ENCODE data around the gene LRRC57.

LRRC57 gene

DNA sequence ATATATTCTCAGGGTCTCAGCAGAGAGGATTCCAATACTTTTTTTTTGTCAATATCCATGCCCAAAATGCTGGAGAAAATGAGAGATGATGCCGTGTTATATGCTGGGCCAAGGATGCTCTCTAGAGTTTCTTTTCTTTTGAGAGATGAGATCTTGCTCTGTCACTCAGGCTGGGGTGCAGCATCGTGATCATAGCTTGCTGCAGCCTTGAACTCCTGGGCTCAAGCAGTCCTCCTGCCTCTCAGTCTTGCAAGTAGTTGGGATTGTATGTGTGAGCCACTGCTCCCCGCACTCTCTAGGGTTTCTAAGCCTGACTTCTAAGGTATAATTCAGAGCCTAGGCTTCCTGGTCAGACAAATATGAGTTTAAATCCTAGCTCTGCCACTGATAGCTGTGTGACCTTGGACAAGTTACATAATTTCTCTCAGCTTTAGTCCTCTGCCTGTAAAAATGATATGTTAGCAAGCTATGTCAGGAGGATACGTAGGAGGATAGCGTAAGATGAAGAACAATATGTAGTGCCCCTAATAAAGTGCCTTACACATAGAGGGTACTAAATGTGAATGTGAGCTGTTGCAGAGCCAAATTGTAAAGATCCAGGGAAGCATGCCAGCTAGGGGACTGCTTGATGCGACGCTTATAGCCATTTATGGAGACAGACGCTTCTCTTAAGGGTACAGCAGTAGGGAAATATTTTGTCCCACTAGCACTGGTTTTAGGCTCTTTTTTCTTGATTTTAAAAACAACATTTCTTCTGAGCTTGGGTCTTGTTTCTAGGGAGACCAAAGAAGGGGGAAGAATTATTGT is 34.2 kb upstream of the LRRC57 start:
- Histone ChIP-seq H3K4me1 (ENCODE audit: low read depth, poor library complexity, severe bottlenecking) (peaks cover 52% of the 10 kb centered on the region), H3K9ac (no peak overlapping the region), H3K4me3 (IDR thresholded peaks at IDR 0.05; ENCODE audit: insufficient read depth, low read depth, low read length) (no peak overlapping the region), H3K4me2 (no peak overlapping the region), H3K36me3 (ENCODE audit: insufficient read depth) (no peaks in the 10 kb centered on the region; the same call in 1 of the 2 replicates), H4K20me1 (ENCODE audit: insufficient read depth) (no peaks in the 10 kb centered on the region), H2AFZ (ENCODE audit: low read depth) (no peak overlapping the region), H3K27me3 (ENCODE audit: insufficient read depth, low read depth) (no peaks in the 10 kb centered on the region), H3K27ac (no peak overlapping the region), H3K79me2 (ENCODE audit: insufficient read depth, low read depth) (peaks cover 30% of the 10 kb centered on the region; the same call in 1 of the 2 replicates)
- TF ChIP-seq, protein P1, sequence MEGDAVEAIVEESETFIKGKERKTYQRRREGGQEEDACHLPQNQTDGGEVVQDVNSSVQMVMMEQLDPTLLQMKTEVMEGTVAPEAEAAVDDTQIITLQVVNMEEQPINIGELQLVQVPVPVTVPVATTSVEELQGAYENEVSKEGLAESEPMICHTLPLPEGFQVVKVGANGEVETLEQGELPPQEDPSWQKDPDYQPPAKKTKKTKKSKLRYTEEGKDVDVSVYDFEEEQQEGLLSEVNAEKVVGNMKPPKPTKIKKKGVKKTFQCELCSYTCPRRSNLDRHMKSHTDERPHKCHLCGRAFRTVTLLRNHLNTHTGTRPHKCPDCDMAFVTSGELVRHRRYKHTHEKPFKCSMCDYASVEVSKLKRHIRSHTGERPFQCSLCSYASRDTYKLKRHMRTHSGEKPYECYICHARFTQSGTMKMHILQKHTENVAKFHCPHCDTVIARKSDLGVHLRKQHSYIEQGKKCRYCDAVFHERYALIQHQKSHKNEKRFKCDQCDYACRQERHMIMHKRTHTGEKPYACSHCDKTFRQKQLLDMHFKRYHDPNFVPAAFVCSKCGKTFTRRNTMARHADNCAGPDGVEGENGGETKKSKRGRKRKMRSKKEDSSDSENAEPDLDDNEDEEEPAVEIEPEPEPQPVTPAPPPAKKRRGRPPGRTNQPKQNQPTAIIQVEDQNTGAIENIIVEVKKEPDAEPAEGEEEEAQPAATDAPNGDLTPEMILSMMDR (conservative IDR thresholded peaks at IDR 0.05; ENCODE audit: low read depth, low read length), result no peak

DNA sequence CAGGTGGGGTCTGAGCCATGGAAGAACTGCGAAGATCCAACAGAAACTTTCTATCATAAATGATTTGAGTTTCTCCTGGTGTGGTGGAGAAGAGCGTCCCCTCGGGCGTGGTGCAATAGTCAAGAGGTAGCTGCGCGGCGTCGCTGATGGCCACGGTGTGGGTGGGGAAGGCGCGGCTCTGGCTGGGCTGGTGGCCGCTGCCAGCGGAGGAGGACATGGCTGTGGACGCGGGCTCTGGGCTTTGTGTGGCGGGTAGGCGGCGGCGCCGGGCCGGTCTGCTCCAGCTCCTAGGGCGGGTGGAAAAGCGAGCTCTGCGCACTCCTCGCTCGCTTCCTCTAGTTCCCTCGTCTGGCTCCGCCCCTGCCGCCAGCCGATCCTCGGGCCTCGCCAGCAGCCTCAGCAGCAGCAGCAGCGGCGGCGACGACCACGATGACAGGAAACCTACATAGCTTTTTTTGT is 32.7 kb upstream of the LRRC57 start:
- Histone ChIP-seq H3K79me2 (ENCODE audit: insufficient read depth, low read depth) (peaks cover 44% of the 10 kb centered on the region; the same call in 1 of the 2 replicates), H3K4me3 (IDR thresholded peaks at IDR 0.05; ENCODE audit: insufficient read depth, low read depth, low read length) (no peak overlapping the region), H3K27me3 (ENCODE audit: insufficient read depth, low read depth) (no peaks in the 10 kb centered on the region), H4K20me1 (ENCODE audit: insufficient read depth) (no peaks in the 10 kb centered on the region), H3K9ac (peak overlapping the region; percentile 19; the same call in 1 of the 2 replicates), H2AFZ (ENCODE audit: low read depth) (peak overlapping the region; percentile 42; the same call in 1 of the 2 replicates), H3K27ac (no peak overlapping the region), H3K4me1 (ENCODE audit: low read depth, poor library complexity, severe bottlenecking) (peaks cover 67% of the 10 kb centered on the region), H3K4me2 (peak overlapping the region; percentile 97), H3K36me3 (ENCODE audit: insufficient read depth) (no peaks in the 10 kb centered on the region; the same call in 1 of the 2 replicates)
- TF ChIP-seq, protein P1 (conservative IDR thresholded peaks at IDR 0.05; ENCODE audit: low read depth, low read length), result no peak

DNA sequence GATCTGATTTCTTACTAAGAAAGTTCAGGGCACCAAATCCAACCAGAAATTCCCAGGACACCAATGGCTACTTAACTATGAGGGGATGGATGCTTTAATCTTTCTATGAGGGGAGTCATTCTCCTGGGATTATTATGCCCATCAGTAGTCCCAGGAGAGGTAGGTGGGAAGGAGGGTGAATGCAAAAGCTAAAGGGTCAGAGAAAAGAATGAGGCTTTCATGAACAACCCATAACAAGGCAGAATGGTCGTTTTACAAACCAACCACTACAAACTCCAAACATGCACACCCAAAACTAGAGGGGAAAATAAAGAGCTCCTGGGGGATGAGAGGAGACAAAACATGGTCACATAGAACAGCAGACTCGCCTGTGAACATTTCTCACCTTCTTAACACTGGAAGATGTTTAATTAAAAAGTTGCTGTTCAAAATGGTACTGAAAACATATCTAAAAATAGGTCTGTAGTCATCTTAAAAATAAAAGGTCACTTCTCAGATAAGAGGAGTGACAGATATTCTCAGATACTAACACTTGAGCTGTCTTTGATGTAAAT is 30.5 kb upstream of the LRRC57 start:
- Histone ChIP-seq H3K27ac (no peak overlapping the region), H3K9ac (no peak overlapping the region), H3K79me2 (ENCODE audit: insufficient read depth, low read depth) (peaks cover 50% of the 10 kb centered on the region; the same call in 1 of the 2 replicates), H3K4me1 (ENCODE audit: low read depth, poor library complexity, severe bottlenecking) (peaks cover 70% of the 10 kb centered on the region), H3K36me3 (ENCODE audit: insufficient read depth) (no peaks in the 10 kb centered on the region), H3K4me3 (IDR thresholded peaks at IDR 0.05; ENCODE audit: insufficient read depth, low read depth, low read length) (no peak overlapping the region), H3K27me3 (ENCODE audit: insufficient read depth, low read depth) (no peaks in the 10 kb centered on the region), H2AFZ (ENCODE audit: low read depth) (no peak overlapping the region), H3K4me2 (no peak overlapping the region; the same call in 1 of the 2 replicates), H4K20me1 (ENCODE audit: insufficient read depth) (no peaks in the 10 kb centered on the region)
- TF ChIP-seq, protein P1 (conservative IDR thresholded peaks at IDR 0.05; ENCODE audit: low read depth, low read length), result no peak

DNA sequence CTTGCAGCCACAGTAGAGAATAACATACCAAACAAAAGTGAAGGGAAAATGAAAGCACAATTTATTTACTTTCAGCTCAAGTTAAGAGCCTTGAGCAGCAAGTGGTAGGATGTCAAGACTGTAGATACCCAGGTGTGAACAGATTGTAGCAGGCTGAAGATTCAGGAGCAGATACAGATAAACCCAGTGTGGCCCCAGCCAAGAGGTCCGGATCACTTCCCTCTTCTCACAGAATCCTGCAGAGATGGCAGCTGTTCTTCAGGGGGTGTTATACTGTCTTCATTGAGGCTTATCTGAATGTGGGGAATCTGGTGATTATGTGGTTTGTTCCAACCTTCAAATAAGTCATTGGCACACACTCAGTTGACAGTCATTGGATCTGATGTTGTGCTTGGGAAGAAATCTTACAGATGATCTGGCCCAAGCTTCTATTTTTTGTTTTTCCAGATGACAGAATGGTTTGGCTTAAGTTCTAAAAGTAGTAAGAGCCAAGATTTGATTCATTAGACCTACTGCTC is 29.0 kb upstream of the LRRC57 start:
- no peak overlapping the region for H3K4me3 ChIP-seq (IDR thresholded peaks at IDR 0.05; ENCODE audit: insufficient read depth, low read depth, low read length)
- H3K27me3 ChIP-seq (ENCODE audit: insufficient read depth, low read depth), result no peaks in the 10 kb centered on the region
- peaks cover 57% of the 10 kb centered on the region for H3K4me1 ChIP-seq (ENCODE audit: low read depth, poor library complexity, severe bottlenecking)
- no peaks in the 10 kb centered on the region for H4K20me1 ChIP-seq (ENCODE audit: insufficient read depth)
- H3K27ac ChIP-seq, result no peak overlapping the region
- peaks cover 46% of the 10 kb centered on the region; the same call in 1 of the 2 replicates for H3K79me2 ChIP-seq (ENCODE audit: insufficient read depth, low read depth)
- H3K9ac ChIP-seq, result no peak overlapping the region
- TF ChIP-seq, protein P1 (conservative IDR thresholded peaks at IDR 0.05; ENCODE audit: low read depth, low read length), result no peak
- no peaks in the 10 kb centered on the region for H3K36me3 ChIP-seq (ENCODE audit: insufficient read depth)
- peak overlapping the region; percentile 95; the same call in 1 of the 2 replicates for H3K4me2 ChIP-seq
- H2AFZ ChIP-seq (ENCODE audit: low read depth), result no peak overlapping the region

Measured in KMS-11 (cell line).